Panc1 (cell line): ENCODE measurements around the gene MFSD6. TPM values are rescaled to one million over a fixed set of nuclear protein-coding genes. Genes with fewer than 3 reads are reported as not detected.

Experiments used
- ATAC-seq: fragments of 200-7000 bp; cut with Tn5 transposase; 2 replicates; pipeline ENCODE4 v1.9.1; 2020; ENCODE audit warnings: mild to moderate bottlenecking, moderate library complexity
- BruUV-seq: library from RNA; stranded (reverse); fragments of 400-500 nt; replicated peaks from 2 replicates; lab custom pipeline; 2021; lab: Mats Ljungman, UMichigan
- CTCF ChIA-PET: fragments of 300-600 bp; sonication (Branson Sonifier 250); formaldehyde crosslinking; loops from one replicate; lab custom pipeline; 2022; ENCODE audit warnings: antibody characterized with exemption; lab: Charles Lee
- POLR2A ChIA-PET: fragments of 300-600 bp; sonication (Branson Sonifier 250); formaldehyde crosslinking; loops from one replicate; lab custom pipeline; 2022; ENCODE audit warnings: antibody characterized with exemption; lab: Charles Lee
- DNase-seq: peaks from one replicate; pipeline ENCODE4 v3.0.0-alpha.2; 2010; ENCODE audit warnings: low read depth, low spot score
- H3K27ac ChIP-seq: 2 replicates; pipeline ENCODE4 v1.5.1; 2011; ENCODE audit warnings: mild to moderate bottlenecking, low read length, inconsistent platforms
- H3K27me3 ChIP-seq: fragments of 200-500 bp; sonication (Bioruptor generic); 2 replicates; pipeline ENCODE4 v1.6.0; 2014; ENCODE audit warnings: low read length, inconsistent platforms; ENCODE audit not compliant: control insufficient read depth, insufficient read depth
- H3K36me3 ChIP-seq: fragments of 200-500 bp; sonication (Bioruptor generic); 2 replicates; pipeline ENCODE4 v1.5.1; 2014; ENCODE audit warnings: inconsistent platforms, mild to moderate bottlenecking, low read length, moderate library complexity; ENCODE audit not compliant: control insufficient read depth, insufficient read depth
- H3K4me1 ChIP-seq: 2 replicates; pipeline ENCODE4 v1.5.1; 2011; ENCODE audit warnings: inconsistent platforms, mild to moderate bottlenecking, low read length, moderate library complexity; ENCODE audit not compliant: control insufficient read depth, insufficient read depth
- H3K4me3 ChIP-seq, 2 experiments: 2 replicates each; pipeline ENCODE4 v1.5.1; 2011 to 2012; ENCODE audit warnings: low read depth in 2 of 2, low read length in 2 of 2, mild to moderate bottlenecking in 2 of 2, inconsistent platforms in 1 of 2, moderate library complexity in 1 of 2
- H3K9me3 ChIP-seq: fragments of 200-500 bp; sonication (Bioruptor generic); 2 replicates; pipeline ENCODE4 v1.5.1; 2014; ENCODE audit warnings: low read depth, mild to moderate bottlenecking, inconsistent platforms, low read length, moderate library complexity; ENCODE audit not compliant: control insufficient read depth, insufficient read depth
- CTCF ChIP-seq: fragments of 450-650 bp; IDR thresholded peaks from 2 replicates; pipeline ENCODE4 v1.5.1; 2017; ENCODE audit warnings: mild to moderate bottlenecking
- POLR2AphosphoS5 ChIP-seq: IDR thresholded peaks from 2 replicates; pipeline ENCODE4 v1.6.1; 2012; ENCODE audit warnings: mild to moderate bottlenecking, low read depth, low read length, moderate library complexity
- REST ChIP-seq, 2 experiments: IDR thresholded peaks; 2 replicates each; pipeline ENCODE4 v1.6.1; 2011 to 2012; ENCODE audit warnings: low read depth in 2 of 2, control low read depth in 1 of 2, low read length in 1 of 2, mild to moderate bottlenecking in 1 of 2, moderate library complexity in 1 of 2; ENCODE audit not compliant: insufficient read depth in 1 of 2
- SIN3A ChIP-seq: IDR thresholded peaks from 2 replicates; pipeline ENCODE4 v1.6.1; 2012; ENCODE audit warnings: low read depth, mild to moderate bottlenecking, low read length, moderate library complexity, borderline replicate concordance; ENCODE audit not compliant: insufficient read depth
- TCF7L2 ChIP-seq: IDR thresholded peaks from 2 replicates; pipeline ENCODE4 v1.6.1; 2011; ENCODE audit warnings: mild to moderate bottlenecking, low read depth, low read length, inconsistent platforms
- in situ Hi-C: cut with HindIII; loops from 2 replicates; pipeline ENCODE4 v1.10.0; 2016; ENCODE audit warnings: low sequenced_read_pairs, low pct_unique_long_range_greater_than_20kb
- intact Hi-C: fragments of 100-400 bp; cut with micrococcal nuclease; formaldehyde crosslinking; loops from one replicate; pipeline ENCODE4 v1.10.0; 2022; ENCODE audit not compliant: unreplicated experiment
- total RNA-seq: library from RNA; stranded (reverse); gene quantifications from one replicate; pipeline ENCODE4 v1.2.1, GENCODE V29; 2021; ENCODE audit not compliant: unreplicated experiment

Gene MFSD6
- total RNA-seq, 1 experiment from 2014 or later = 10.4 TPM

GRCh38 chr2:190547886-190548285 lies 139.7 kb downstream of the MFSD6 start:
- in situ Hi-C loops (no loop called here), intact Hi-C loops (no loop called here)
- TF ChIP-seq SIN3A (no peak), CTCF (no peak), POLR2AphosphoS5 (no peak), TCF7L2 (no peak), REST (IDR thresholded peaks at IDR 0.05; ENCODE audit: insufficient read depth in 1 of 2, low read depth in 2 of 2, low read length in 1 of 2) (no peak)
- no peaks in the 10 kb centered on the region for H3K27me3 ChIP-seq
- H3K9me3 ChIP-seq = no peaks in the 10 kb centered on the region
- H3K27ac ChIP-seq = no peak overlapping the region
- no peaks in the 10 kb centered on the region for H3K4me1 ChIP-seq
- H3K4me3 ChIP-seq = no peak overlapping the region
- no peaks in the 10 kb centered on the region for H3K36me3 ChIP-seq
- DNase-seq (no peak), ATAC-seq (no peak)
- ChIA-PET CTCF (no interaction called here), POLR2A (no interaction called here)
- BruUV-seq = no TSS peak

- CTCF ChIA-PET = no interaction called here
- BruUV-seq = no TSS peak
- POLR2A ChIA-PET = no interaction called here
- in situ Hi-C loops = no loop called here
- intact Hi-C loops = no loop called here
- Histone ChIP-seq H3K36me3 (no peaks in the 10 kb centered on the region), H3K27me3 (no peaks in the 10 kb centered on the region), H3K9me3 (no peaks in the 10 kb centered on the region), H3K27ac (no peak overlapping the region), H3K4me3 (no peak overlapping the region), H3K4me1 (no peaks in the 10 kb centered on the region)
- TF ChIP-seq TCF7L2 = no peak
- TF ChIP-seq SIN3A = no peak
- TF ChIP-seq REST (IDR thresholded peaks at IDR 0.05; ENCODE audit: insufficient read depth in 1 of 2, low read depth in 2 of 2, low read length in 1 of 2) = no peak
- no peak for TF ChIP-seq POLR2AphosphoS5
- no peak for TF ChIP-seq CTCF
- DNase-seq (no peak), ATAC-seq (no peak)
Measured at GRCh38 chr2:190550137-190550536, 142.0 kb downstream of the MFSD6 start.

Other genes with a start within 250 kb of the MFSD6 start
- gene HIBCH, start 88.5 kb upstream of the MFSD6 start, total RNA-seq = 21.7 TPM
- 10.8 TPM for gene INPP1, start 64.8 kb upstream of the MFSD6 start, total RNA-seq
- 12.0 TPM for gene NEMP2, start 126.4 kb downstream of the MFSD6 start, total RNA-seq
- 40.2 TPM for gene NAB1, start 240.7 kb downstream of the MFSD6 start, total RNA-seq